Mesodermal cell (in vitro differentiated cells): Measurements from ENCODE around the gene LGALS7B.
"Not testable (repeated sequence)": the region's sequence is repeated elsewhere in the genome, so short reads cannot be mapped to it uniquely, and the experiment has no call there.

Source experiments
- H3K27ac ChIP-seq: 2 replicates; pipeline ENCODE4 v1.7.0; 2013; ENCODE audit warnings: mild to moderate bottlenecking, low read depth, low read length, moderate library complexity; ENCODE audit not compliant: severe bottlenecking
- H3K36me3 ChIP-seq: 2 replicates; pipeline ENCODE4 v1.7.1; 2013; ENCODE audit warnings: mild to moderate bottlenecking, low read length, moderate library complexity; ENCODE audit not compliant: control insufficient read depth, insufficient read depth
- H3K4me1 ChIP-seq: one replicate; pipeline ENCODE4 v1.7.1; 2013; ENCODE audit warnings: mild to moderate bottlenecking, low read length; ENCODE audit not compliant: insufficient read depth, control insufficient read depth, poor library complexity, severe bottlenecking
- H3K4me3 ChIP-seq: 2 replicates; pipeline ENCODE4 v1.7.0; 2013; ENCODE audit warnings: low read length, control low read depth, mild to moderate bottlenecking; ENCODE audit not compliant: insufficient read depth, poor library complexity, severe bottlenecking; ENCODE audit errors: extremely low read depth
- H3K9me3 ChIP-seq: 2 replicates; pipeline ENCODE4 v1.7.1; 2013; ENCODE audit warnings: mild to moderate bottlenecking, low read length, moderate library complexity; ENCODE audit not compliant: control insufficient read depth
- WGBS, 2 experiments: methylation state at CpG; one replicate each; pipeline ENCODE4 v1.1.5; 2013; ENCODE audit warnings: missing lambda C conversion rate in 2 of 2; ENCODE audit not compliant: insufficient coverage in 2 of 2; 5-methylcytosine and 5-hydroxymethylcytosine counted together

Gene LGALS7B

GRCh38 chr19:38745316-38745715 lies 43.7 kb upstream of the LGALS7B start:
- no peaks in the 10 kb centered on the region for H3K36me3 ChIP-seq
- no peaks in the 10 kb centered on the region for H3K4me1 ChIP-seq
- H3K27ac ChIP-seq, result no peak overlapping the region
- H3K9me3 ChIP-seq, result no peaks in the 10 kb centered on the region
- no peak overlapping the region for H3K4me3 ChIP-seq
- 86 to 91% methylated on average over 7 of the region's 7 CpGs for WGBS, 2 experiments

- not testable (repeated sequence) for H3K36me3 ChIP-seq, H3K4me3 ChIP-seq, H3K27ac ChIP-seq, H3K9me3 ChIP-seq, H3K4me1 ChIP-seq
- 82 to 93% methylated on average over 2 to 3 of the region's 3 CpGs for WGBS, 2 experiments
Observed at GRCh38 chr19:38753783-38754182, 35.2 kb upstream of the LGALS7B start.

- not testable (repeated sequence) for H3K4me3 ChIP-seq, H3K4me1 ChIP-seq, H3K9me3 ChIP-seq, H3K36me3 ChIP-seq, H3K27ac ChIP-seq
- WGBS, 2 experiments, result no CpG with 5 or more reads among the region's 2 CpGs
Observed at GRCh38 chr19:38754196-38754595, 34.8 kb upstream of the LGALS7B start.

- Histone ChIP-seq H3K4me3 (no peak overlapping the region), H3K36me3 (no peaks in the 10 kb centered on the region), H3K9me3 (no peaks in the 10 kb centered on the region), H3K27ac (no peak overlapping the region), H3K4me1 (no peaks in the 10 kb centered on the region)
- 85 to 87% methylated on average over 9 to 10 of the region's 10 CpGs for WGBS, 2 experiments
Observed at GRCh38 chr19:38759590-38760003, 29.4 kb upstream of the LGALS7B start.

GRCh38 chr19:38760805-38761517 lies 28.0 kb upstream of the LGALS7B start:
- not testable (repeated sequence) for H3K4me1 ChIP-seq, H3K36me3 ChIP-seq, H3K4me3 ChIP-seq, H3K9me3 ChIP-seq, H3K27ac ChIP-seq
- 71 to 72% methylated on average over 4 of the region's 6 CpGs for WGBS, 2 experiments

GRCh38 chr19:38761884-38762389 lies 27.1 kb upstream of the LGALS7B start:
- 91 to 94% methylated on average over 5 to 7 of the region's 9 CpGs for WGBS, 2 experiments
- H3K36me3 ChIP-seq, H3K27ac ChIP-seq, H3K4me3 ChIP-seq, H3K4me1 ChIP-seq, H3K9me3 ChIP-seq: not testable (repeated sequence)

GRCh38 chr19:38763795-38764220 lies 25.2 kb upstream of the LGALS7B start:
- no peaks in the 10 kb centered on the region for H3K36me3 ChIP-seq
- H3K4me3 ChIP-seq, result no peak overlapping the region
- no peaks in the 10 kb centered on the region for H3K9me3 ChIP-seq
- no peak overlapping the region for H3K27ac ChIP-seq
- 82 to 100% methylated on average over 2 of the region's 3 CpGs for WGBS, 2 experiments
- no peaks in the 10 kb centered on the region for H3K4me1 ChIP-seq

GRCh38 chr19:38765214-38765613 lies 23.8 kb upstream of the LGALS7B start:
- WGBS, 2 experiments, result no CpG with 5 or more reads among the region's 2 CpGs
- Histone ChIP-seq H3K4me1 (no peaks in the 10 kb centered on the region), H3K4me3 (no peak overlapping the region), H3K27ac (no peak overlapping the region), H3K9me3 (no peaks in the 10 kb centered on the region), H3K36me3 (no peaks in the 10 kb centered on the region)

GRCh38 chr19:38766276-38767047 lies 22.5 kb upstream of the LGALS7B start:
- H3K4me1 ChIP-seq, result no peaks in the 10 kb centered on the region
- 76 to 91% methylated on average over 4 to 5 of the region's 10 CpGs for WGBS, 2 experiments
- no peaks in the 10 kb centered on the region for H3K9me3 ChIP-seq
- no peak overlapping the region for H3K27ac ChIP-seq
- no peaks in the 10 kb centered on the region for H3K36me3 ChIP-seq
- H3K4me3 ChIP-seq, result no peak overlapping the region

GRCh38 chr19:38769635-38770211 lies 19.3 kb upstream of the LGALS7B start:
- H3K4me3 ChIP-seq, result no peak overlapping the region
- no peak overlapping the region for H3K27ac ChIP-seq
- WGBS, 2 experiments, result 65 to 72% methylated on average over 36 to 38 of the region's 42 CpGs
- H3K36me3 ChIP-seq, result no peaks in the 10 kb centered on the region
- H3K4me1 ChIP-seq, result no peaks in the 10 kb centered on the region
- no peaks in the 10 kb centered on the region for H3K9me3 ChIP-seq
